ENCODE data around the gene BCL11A. TPM values are rescaled to one million over a fixed set of nuclear protein-coding genes. Genes with fewer than 3 reads are reported as not detected.

BCL11A gene
- 0.05 TPM in 1 of 2 replicates, not detected in the other for total RNA-seq

GRCh38 chr2:60553495-60554073 is at the start of gene BCL11A:
Gene BCL11A, minus strand, starts transcription at chr2:60553654. Its CDS starts 384 bp downstream, at chr2:60553270.

Other genes with a start within 250 kb of the BCL11A start
- gene PAPOLG, start 202.6 kb upstream of the BCL11A start, total RNA-seq: 9.9 and 12.1 TPM in 2 replicates